ENCODE data around the gene ASMTL.

ASMTL gene

DNA sequence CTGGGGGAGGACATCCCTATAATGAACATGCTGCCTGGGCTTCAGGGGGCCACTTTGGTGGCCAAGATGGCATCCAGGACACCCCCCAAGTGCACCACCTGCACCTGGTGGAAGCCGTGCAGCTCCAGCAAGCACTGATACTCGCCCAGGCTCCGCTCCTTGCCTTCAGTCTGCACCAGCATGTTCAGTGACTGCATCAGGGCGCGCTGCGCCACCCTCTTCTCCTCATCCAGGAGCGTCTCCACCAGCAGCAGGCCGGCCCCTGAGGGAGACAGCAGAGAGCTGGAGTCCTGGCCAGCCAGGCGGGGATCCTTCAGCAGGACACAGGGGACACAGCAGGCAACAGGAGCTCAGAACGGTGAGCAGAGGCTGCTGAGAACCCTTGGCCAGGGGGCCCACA is 49.5 kb downstream of the ASMTL start:
- DNase-seq = no peak

GRCh38 chrX:1401611-1402430 is 50.9 kb downstream of the ASMTL start:
- no peak for DNase-seq

DNA sequence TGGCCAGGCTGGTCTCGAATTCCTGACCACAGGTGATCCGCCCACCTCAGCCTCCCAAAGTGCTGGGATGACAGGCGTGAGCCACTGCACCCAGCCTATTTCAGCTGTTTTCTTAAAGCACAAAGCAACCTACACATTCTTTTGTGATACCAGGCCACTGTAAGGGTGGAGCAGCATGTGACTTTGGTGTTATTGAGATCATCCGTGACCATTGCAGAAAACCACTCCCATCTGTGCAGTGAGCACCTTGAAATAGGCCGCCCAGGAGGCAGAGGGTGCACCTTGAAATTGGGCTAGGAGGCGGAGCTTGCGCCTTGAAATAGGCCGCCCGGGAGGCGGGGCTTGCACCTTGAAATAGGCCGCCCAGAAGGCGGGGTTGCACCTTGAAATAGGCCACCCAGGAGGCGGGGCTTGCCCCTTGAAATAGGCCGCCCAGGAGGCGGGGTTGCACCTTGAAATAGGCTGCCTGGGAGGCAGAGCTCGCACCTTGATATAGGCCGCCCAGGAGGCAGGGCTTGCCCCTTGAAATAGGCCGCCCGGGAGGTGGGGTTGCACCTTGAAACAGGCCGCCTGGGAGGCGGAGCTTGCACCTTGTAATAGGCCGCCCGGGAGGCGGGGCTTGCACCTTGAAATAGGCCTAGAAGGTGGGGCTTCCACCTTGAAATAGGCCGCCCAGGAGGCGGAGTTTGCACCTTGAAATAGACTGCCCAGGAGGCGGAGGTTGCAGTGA is 51.8 kb downstream of the ASMTL start:
- DNase-seq = no peak

GRCh38 chrX:1400049-1400448 is 52.7 kb downstream of the ASMTL start:
- no peak for DNase-seq

- DNase-seq = no peak
Measured at GRCh38 chrX:1398431-1399340, 54.0 kb downstream of the ASMTL start.

GRCh38 chrX:1397441-1398270 is 55.1 kb downstream of the ASMTL start:
- no peak for DNase-seq

GRCh38 chrX:1397001-1397400 is 55.7 kb downstream of the ASMTL start:
- DNase-seq = no peak

- DNase-seq = no peak
Measured at GRCh38 chrX:1395646-1396216, 57.0 kb downstream of the ASMTL start.

GRCh38 chrX:1394731-1395501 is 57.8 kb downstream of the ASMTL start:
- no peak for DNase-seq

DNA sequence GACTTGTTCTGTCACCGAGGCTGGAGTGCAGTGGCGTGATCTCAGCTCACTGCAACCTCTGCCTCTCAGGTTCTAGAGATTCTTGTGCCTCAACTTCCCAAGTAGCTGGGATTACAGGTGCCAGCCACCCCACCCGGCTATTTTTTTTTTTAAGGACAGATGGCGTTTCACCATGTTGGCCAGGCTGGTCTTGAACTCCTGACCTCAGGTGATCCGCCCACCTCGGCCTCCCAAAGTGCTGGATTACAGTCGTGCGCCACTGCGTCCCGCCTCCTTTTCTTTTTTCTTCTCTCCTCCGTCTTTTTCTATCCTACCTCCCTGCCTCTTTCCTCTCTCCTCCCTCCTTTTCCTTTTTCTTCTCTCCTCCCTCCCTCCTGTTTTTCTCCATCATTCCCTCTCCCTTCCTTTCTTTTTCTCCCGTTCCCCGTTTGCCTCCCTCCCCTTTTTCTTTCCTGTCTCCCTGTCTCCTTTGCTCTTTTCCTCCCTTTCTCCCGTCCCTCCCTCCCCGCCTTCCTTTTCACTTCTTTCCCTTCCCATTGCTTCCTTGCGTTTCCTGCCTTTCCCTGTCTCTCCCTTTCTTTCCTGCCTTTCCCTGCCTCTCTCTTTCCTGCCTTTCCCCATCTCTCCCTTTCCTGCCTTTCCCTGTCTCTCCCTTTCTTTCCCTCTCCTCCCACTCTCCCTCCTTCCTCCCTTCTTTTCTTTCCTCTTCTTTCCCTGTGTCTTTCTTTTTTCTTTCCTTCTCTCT is 58.7 kb downstream of the ASMTL start:
- DNase-seq = no peak

DNA sequence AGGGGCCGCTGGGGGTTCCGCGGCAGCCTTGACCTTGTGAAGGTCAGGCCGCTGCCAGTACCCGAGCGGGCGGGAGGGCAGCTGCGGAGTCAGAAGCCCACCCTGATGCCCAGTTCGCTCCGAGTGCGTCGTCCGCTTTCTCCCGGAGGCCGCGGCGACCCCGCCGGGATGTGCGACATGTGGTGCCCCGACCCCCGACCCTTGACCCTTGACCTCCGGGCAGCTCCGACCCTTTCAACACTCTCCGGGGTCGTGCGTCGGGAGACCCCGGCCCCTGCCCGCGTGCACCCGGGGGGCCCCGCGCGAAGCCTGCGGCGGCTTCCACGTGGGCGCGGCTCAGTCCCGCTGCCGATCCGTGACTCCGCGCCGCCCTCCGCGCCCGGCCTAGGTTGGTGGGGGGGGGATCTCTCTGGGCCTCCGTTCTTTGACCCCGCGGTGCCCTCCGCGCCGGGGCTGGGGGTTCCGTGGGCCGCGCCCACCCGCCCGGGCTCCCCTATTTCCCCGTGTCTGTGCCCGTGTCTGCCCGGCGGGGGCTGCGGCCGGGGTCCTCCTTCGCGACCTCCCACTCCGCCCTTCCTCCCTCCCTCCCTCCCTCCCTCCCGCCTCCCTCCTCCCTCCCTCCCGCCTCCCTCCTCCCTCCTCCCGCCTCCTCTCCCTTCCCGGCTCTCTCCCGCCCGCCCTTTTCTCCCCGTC is 60.2 kb downstream of the ASMTL start:
- DNase-seq = no peak

- no peak for DNase-seq
Measured at GRCh38 chrX:1391707-1392375, 60.9 kb downstream of the ASMTL start, which contains the start of gene SLC25A6. Gene SLC25A6 (minus strand): TSS chrX:1392113. CDS start chrX:1392009, 104 bp downstream.

DNA sequence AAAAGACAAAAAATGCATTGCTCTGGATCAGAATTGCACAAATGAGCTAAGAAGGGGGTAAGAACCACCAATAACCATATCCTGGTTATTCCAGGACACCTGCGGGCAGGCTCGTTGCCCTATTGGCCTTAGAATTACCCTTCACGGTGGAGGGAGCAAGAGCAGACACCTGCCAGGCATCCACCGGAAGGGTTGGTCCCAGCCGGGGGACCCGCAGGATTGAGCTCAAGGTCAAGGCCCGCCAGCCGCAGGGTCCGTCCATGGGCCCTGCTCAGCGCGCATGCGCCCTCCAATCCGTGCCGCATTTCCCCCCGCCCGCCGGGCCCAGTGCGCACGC is 61.4 kb downstream of the ASMTL start:
- no peak for DNase-seq

GRCh38 chrX:1390621-1391369 is 61.9 kb downstream of the ASMTL start:
- DNase-seq = no peak

- no peak for DNase-seq
Measured at GRCh38 chrX:1389993-1390285, 62.8 kb downstream of the ASMTL start.

- no peak for DNase-seq
Measured at GRCh38 chrX:1389181-1389992, 63.3 kb downstream of the ASMTL start.

- no peak for DNase-seq
Measured at GRCh38 chrX:1388651-1389050, 64.1 kb downstream of the ASMTL start.
